ENCODE measurements around the gene ABL1. TPM values are rescaled to one million over a fixed set of nuclear protein-coding genes. Genes with fewer than 3 reads are reported as not detected.

The ABL1 gene
- polyA plus RNA-seq, 3 donors, result 4.5 to 14.5 (median 8.0) TPM

DNA sequence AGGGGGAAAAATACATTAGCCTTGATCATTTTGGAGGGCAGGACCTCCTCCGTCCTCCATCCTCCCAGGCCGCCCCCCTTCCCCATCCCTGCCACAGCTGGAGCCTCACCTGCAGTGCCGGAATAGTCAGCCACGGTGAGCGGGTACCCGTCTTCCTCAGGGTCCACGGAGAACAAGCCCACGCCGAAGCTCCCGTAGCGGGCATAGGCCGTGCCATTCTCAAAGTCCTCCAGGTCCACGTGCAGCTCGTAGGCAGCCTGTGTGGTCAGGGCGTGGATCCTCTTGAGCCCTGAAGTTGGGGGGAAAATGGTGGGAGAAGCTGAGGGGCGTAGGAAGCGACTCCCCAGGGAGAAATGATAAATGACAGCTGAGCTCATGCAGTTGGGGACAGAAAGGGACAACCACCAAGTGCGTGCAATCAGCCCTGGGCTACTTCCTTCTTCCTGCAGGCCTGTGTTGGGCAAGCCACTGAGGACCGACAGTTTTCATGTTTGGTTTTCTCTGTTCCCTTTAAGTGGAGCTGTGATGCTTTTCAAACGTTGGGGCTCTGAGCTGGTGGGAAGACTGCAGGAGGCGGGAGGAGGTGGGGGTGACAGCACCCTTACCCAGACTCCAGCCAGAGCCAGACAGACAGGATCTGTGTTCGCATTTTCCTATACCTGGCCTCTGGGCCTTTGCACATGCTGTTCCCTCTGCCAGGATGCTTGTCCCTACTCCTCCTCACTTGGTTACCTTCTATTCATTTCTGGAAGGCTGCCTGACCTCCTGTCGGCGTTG is 70.3 kb downstream of the ABL1 start:
- H3K27me3 Mint-ChIP-seq (ENCODE audit: low read depth in 3 of 3), result peaks cover 7 to 11% (median 7%) of the 10 kb centered on the region in 3 donors
- no peak overlapping the region for H3K4me3 Mint-ChIP-seq
- no peaks in the 10 kb centered on the region for H3K79me2 ChIP-seq (ENCODE audit: insufficient read depth, low read length)
- no peaks in the 10 kb centered on the region for H4K20me1 ChIP-seq (ENCODE audit: insufficient read depth, low read length)
- H3K27ac ChIP-seq (ENCODE audit: low read depth in 1 of 2, low read length in 2 of 2), result no peak overlapping the region
- intact Hi-C loops (cut with micrococcal nuclease), result no loop called here
- no peaks in the 10 kb centered on the region for H3K36me3 ChIP-seq (replicated peaks in 1 of 2; ENCODE audit: control insufficient read depth in 1 of 2, insufficient read depth in 2 of 2, low read length in 2 of 2)
- H3K9me3 Mint-ChIP-seq, result peaks cover 0 to 4% (median 0%) of the 10 kb centered on the region in 7 donors
- TF ChIP-seq, protein P1, sequence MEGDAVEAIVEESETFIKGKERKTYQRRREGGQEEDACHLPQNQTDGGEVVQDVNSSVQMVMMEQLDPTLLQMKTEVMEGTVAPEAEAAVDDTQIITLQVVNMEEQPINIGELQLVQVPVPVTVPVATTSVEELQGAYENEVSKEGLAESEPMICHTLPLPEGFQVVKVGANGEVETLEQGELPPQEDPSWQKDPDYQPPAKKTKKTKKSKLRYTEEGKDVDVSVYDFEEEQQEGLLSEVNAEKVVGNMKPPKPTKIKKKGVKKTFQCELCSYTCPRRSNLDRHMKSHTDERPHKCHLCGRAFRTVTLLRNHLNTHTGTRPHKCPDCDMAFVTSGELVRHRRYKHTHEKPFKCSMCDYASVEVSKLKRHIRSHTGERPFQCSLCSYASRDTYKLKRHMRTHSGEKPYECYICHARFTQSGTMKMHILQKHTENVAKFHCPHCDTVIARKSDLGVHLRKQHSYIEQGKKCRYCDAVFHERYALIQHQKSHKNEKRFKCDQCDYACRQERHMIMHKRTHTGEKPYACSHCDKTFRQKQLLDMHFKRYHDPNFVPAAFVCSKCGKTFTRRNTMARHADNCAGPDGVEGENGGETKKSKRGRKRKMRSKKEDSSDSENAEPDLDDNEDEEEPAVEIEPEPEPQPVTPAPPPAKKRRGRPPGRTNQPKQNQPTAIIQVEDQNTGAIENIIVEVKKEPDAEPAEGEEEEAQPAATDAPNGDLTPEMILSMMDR (IDR thresholded peaks at IDR 0.05), result no peak
- no peaks in the 10 kb centered on the region for H3K36me3 Mint-ChIP-seq
- H3K4me2 ChIP-seq (replicated peaks; ENCODE audit: extremely low read depth, low read length, poor library complexity, severe bottlenecking), result no peak overlapping the region
- no peaks in the 10 kb centered on the region for H3K4me1 ChIP-seq (ENCODE audit: control insufficient read depth in 1 of 2, insufficient read depth in 2 of 2, low read length in 2 of 2)
- H3K27me3 ChIP-seq (ENCODE audit: control insufficient read depth in 2 of 2, insufficient read depth in 2 of 2, low read length in 2 of 2), result no peaks in the 10 kb centered on the region
- DNase-seq, result no peak
- 89% methylated on average over 19 of the region's 24 CpGs for WGBS (ENCODE audit: insufficient coverage)
- H3K4me1 Mint-ChIP-seq, result peaks cover 2% of the 10 kb centered on the region
- no peak overlapping the region for H3K4me3 ChIP-seq (replicated peaks in 1 of 3; ENCODE audit: low read depth in 2 of 3, low read length in 3 of 3)
- H3K9me3 ChIP-seq (replicated peaks in 1 of 2; ENCODE audit: control insufficient read depth in 1 of 2, insufficient read depth in 1 of 2, low read length in 2 of 2), result no peaks in the 10 kb centered on the region
- no peak overlapping the region for H2AFZ ChIP-seq (ENCODE audit: insufficient read depth, low read depth, low read length, poor library complexity, severe bottlenecking)
- no peak overlapping the region for H3K27ac Mint-ChIP-seq
- H3K9ac ChIP-seq (ENCODE audit: insufficient read depth, low read length, poor library complexity, severe bottlenecking), result no peak overlapping the region

DNA sequence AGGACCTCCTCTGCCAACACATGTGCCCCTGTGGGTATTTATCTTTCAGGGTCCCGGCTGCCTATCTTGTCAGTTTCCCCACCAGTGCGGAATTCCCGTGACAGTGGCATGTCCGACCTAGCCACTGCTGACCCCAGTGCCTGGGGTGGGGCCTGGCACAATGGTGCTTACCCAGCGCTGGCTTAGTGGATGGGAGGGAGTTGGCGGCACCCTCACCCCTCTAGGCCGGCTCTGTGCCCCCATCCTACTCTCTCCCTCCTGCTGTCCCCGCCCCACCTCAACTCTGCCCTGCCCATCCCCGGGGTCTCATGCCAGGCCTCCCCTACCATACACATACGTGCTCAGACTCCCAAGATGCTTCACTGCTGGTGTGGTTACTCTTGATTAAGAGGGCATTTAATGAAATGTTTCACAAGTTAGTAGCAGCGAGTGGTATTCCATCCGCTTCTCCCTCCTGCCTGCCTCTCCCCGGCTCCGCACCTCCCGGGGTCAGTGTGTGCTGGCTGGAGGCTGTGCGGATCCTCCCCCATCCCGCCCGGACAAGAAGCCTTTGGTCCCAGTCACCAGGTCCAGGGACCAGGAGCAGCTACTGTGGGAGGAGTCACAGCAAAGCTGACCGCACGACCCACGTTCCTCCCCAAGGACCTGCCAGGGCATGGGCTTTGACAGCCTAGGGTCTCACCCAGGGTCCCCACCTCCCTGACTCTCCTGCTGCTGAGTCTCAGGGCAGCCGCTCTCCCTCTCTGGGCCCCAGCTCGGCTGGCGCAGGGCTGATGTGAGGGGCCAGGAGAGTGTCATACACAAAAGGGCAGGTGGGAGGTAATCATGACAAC is 71.1 kb downstream of the ABL1 start:
- Histone ChIP-seq H3K9ac (ENCODE audit: insufficient read depth, low read length, poor library complexity, severe bottlenecking) (no peak overlapping the region), H2AFZ (ENCODE audit: insufficient read depth, low read depth, low read length, poor library complexity, severe bottlenecking) (no peak overlapping the region), H3K9me3 (replicated peaks in 1 of 2; ENCODE audit: control insufficient read depth in 1 of 2, insufficient read depth in 1 of 2, low read length in 2 of 2) (no peaks in the 10 kb centered on the region), H3K27ac (ENCODE audit: low read depth in 1 of 2, low read length in 2 of 2) (no peak overlapping the region), H3K27me3 (ENCODE audit: control insufficient read depth in 2 of 2, insufficient read depth in 2 of 2, low read length in 2 of 2) (no peaks in the 10 kb centered on the region), H4K20me1 (ENCODE audit: insufficient read depth, low read length) (no peaks in the 10 kb centered on the region), H3K79me2 (ENCODE audit: insufficient read depth, low read length) (no peaks in the 10 kb centered on the region), H3K4me2 (replicated peaks; ENCODE audit: extremely low read depth, low read length, poor library complexity, severe bottlenecking) (no peak overlapping the region), H3K4me1 (ENCODE audit: control insufficient read depth in 1 of 2, insufficient read depth in 2 of 2, low read length in 2 of 2) (no peaks in the 10 kb centered on the region), H3K36me3 (replicated peaks in 1 of 2; ENCODE audit: control insufficient read depth in 1 of 2, insufficient read depth in 2 of 2, low read length in 2 of 2) (no peaks in the 10 kb centered on the region), H3K4me3 (replicated peaks in 1 of 3; ENCODE audit: low read depth in 2 of 3, low read length in 3 of 3) (no peak overlapping the region)
- H3K27ac Mint-ChIP-seq, result no peak overlapping the region
- DNase-seq, result no peak
- no peak overlapping the region for H3K4me3 Mint-ChIP-seq
- peaks cover 2% of the 10 kb centered on the region for H3K4me1 Mint-ChIP-seq
- TF ChIP-seq, protein P1 (IDR thresholded peaks at IDR 0.05), result no peak
- peaks cover 0 to 4% (median 0%) of the 10 kb centered on the region in 7 donors for H3K9me3 Mint-ChIP-seq
- H3K27me3 Mint-ChIP-seq (ENCODE audit: low read depth in 3 of 3), result peaks cover 4 to 9% (median 6%) of the 10 kb centered on the region in 3 donors
- intact Hi-C loops (cut with micrococcal nuclease), result no loop called here
- H3K36me3 Mint-ChIP-seq, result no peaks in the 10 kb centered on the region
- WGBS (ENCODE audit: insufficient coverage), result 95% methylated on average over 12 of the region's 24 CpGs
